H9 (cell line): ENCODE measurements around the gene TRERF1. TPM values are rescaled to one million over a fixed set of nuclear protein-coding genes. Genes with fewer than 3 reads are reported as not detected.

ENCODE experiments used
- DNase-seq: peaks from one replicate; pipeline ENCODE4 v3.0.0-alpha.2; 2017
- H2AFZ ChIP-seq: one replicate; pipeline ENCODE4 v1.6.1; 2013; ENCODE audit warnings: mild to moderate bottlenecking, low read length, control low read depth, moderate library complexity
- H2AK5ac ChIP-seq: 2 replicates; pipeline ENCODE4 v1.6.1; 2013; ENCODE audit warnings: low read length, control low read depth, mixed read lengths; ENCODE audit not compliant: insufficient read length
- H2BK120ac ChIP-seq: one replicate; pipeline ENCODE4 v1.6.1; 2013; ENCODE audit warnings: low read depth, mild to moderate bottlenecking, low read length, control low read depth, inconsistent platforms; ENCODE audit not compliant: poor library complexity, severe bottlenecking
- H2BK12ac ChIP-seq: 2 replicates; pipeline ENCODE4 v1.6.1; 2013; ENCODE audit warnings: low read length, control low read depth, mixed read lengths, low read depth; ENCODE audit not compliant: insufficient read length
- H2BK15ac ChIP-seq: 2 replicates; pipeline ENCODE4 v1.6.1; 2013; ENCODE audit warnings: low read depth, low read length, control low read depth
- H2BK20ac ChIP-seq: one replicate; pipeline ENCODE4 v1.6.1; 2013; ENCODE audit warnings: low read depth, mild to moderate bottlenecking, low read length, control low read depth, inconsistent platforms; ENCODE audit not compliant: poor library complexity, severe bottlenecking
- H2BK5ac ChIP-seq: 2 replicates; pipeline ENCODE4 v1.6.1; 2013; ENCODE audit warnings: low read length, control low read depth, mixed read lengths; ENCODE audit not compliant: insufficient read length
- H3K14ac ChIP-seq: 2 replicates; pipeline ENCODE4 v1.6.1; 2013; ENCODE audit warnings: low read length, control low read depth; ENCODE audit not compliant: insufficient read depth
- H3K18ac ChIP-seq: 2 replicates; pipeline ENCODE4 v1.6.1; 2013; ENCODE audit warnings: low read depth, mild to moderate bottlenecking, mixed read lengths, low read length, control low read depth; ENCODE audit not compliant: insufficient read length
- H3K23ac ChIP-seq: 2 replicates; pipeline ENCODE4 v1.6.1; 2013; ENCODE audit warnings: low read length, control low read depth, mixed read lengths, low read depth; ENCODE audit not compliant: insufficient read length
- H3K23me2 ChIP-seq: 2 replicates; pipeline ENCODE4 v1.6.1; 2013; ENCODE audit warnings: low read depth, mild to moderate bottlenecking, mixed read lengths, low read length, control low read depth; ENCODE audit not compliant: insufficient read length, poor library complexity, severe bottlenecking
- H3K27ac ChIP-seq: 2 replicates; pipeline ENCODE4 v1.5.1; 2013; ENCODE audit warnings: low read length, control low read depth, mixed read lengths, low read depth; ENCODE audit not compliant: insufficient read length
- H3K27me3 ChIP-seq: 2 replicates; pipeline ENCODE4 v1.6.1; 2013; ENCODE audit warnings: low read length, control low read depth, inconsistent platforms; ENCODE audit not compliant: insufficient read depth
- H3K4ac ChIP-seq: 2 replicates; pipeline ENCODE4 v1.6.1; 2013; ENCODE audit warnings: low read depth, mild to moderate bottlenecking, control low read depth, inconsistent platforms, low read length, moderate library complexity
- H3K4me1 ChIP-seq: 2 replicates; pipeline ENCODE4 v1.6.1; 2013; ENCODE audit warnings: low read length, control low read depth, inconsistent platforms; ENCODE audit not compliant: insufficient read depth
- H3K4me2 ChIP-seq: 2 replicates; pipeline ENCODE4 v1.6.1; 2013; ENCODE audit warnings: low read length, control low read depth, mixed read lengths; ENCODE audit not compliant: insufficient read length, insufficient read depth
- H3K56ac ChIP-seq: 2 replicates; pipeline ENCODE4 v1.6.1; 2013; ENCODE audit warnings: low read depth, mild to moderate bottlenecking, mixed read lengths, low read length, control low read depth; ENCODE audit not compliant: insufficient read length
- H3K79me1 ChIP-seq: 2 replicates; pipeline ENCODE4 v1.6.1; 2013; ENCODE audit warnings: low read depth, mild to moderate bottlenecking, moderate library complexity, low read length, control low read depth, inconsistent platforms; ENCODE audit not compliant: insufficient read depth, poor library complexity, severe bottlenecking
- H3K79me2 ChIP-seq: 2 replicates; pipeline ENCODE4 v1.6.1; 2013; ENCODE audit warnings: low read length, control low read depth, inconsistent platforms; ENCODE audit not compliant: insufficient read depth
- H3K9ac ChIP-seq: 2 replicates; pipeline ENCODE4 v1.6.1; 2013; ENCODE audit warnings: low read length, control low read depth, mixed read lengths; ENCODE audit not compliant: insufficient read length; ENCODE audit errors: extremely low read depth
- H3K9me3 ChIP-seq: one replicate; pipeline ENCODE4 v1.6.1; 2013; ENCODE audit warnings: low read depth, low read length, inconsistent platforms; ENCODE audit not compliant: control insufficient read depth
- H3T11ph ChIP-seq: one replicate; pipeline ENCODE4 v1.6.1; 2013; ENCODE audit warnings: mild to moderate bottlenecking, low read length, control low read depth, inconsistent platforms
- H4K20me1 ChIP-seq: one replicate; pipeline ENCODE4 v1.6.1; 2013; ENCODE audit not compliant: control insufficient read depth, insufficient read length, insufficient read depth
- H4K5ac ChIP-seq: 2 replicates; pipeline ENCODE4 v1.6.1; 2013; ENCODE audit warnings: low read depth, mild to moderate bottlenecking, mixed read lengths, low read length, control low read depth; ENCODE audit not compliant: insufficient read length
- H4K8ac ChIP-seq: replicated peaks from 2 replicates; pipeline ENCODE4 v1.6.1; 2013; ENCODE audit warnings: low read length, control low read depth, mixed read lengths, low read depth; ENCODE audit not compliant: insufficient read length
- H4K91ac ChIP-seq: 2 replicates; pipeline ENCODE4 v1.6.1; 2013; ENCODE audit warnings: low read depth, mild to moderate bottlenecking, moderate library complexity, mixed read lengths, low read length, control low read depth; ENCODE audit not compliant: insufficient read length
- H3K27ac Mint-ChIP-seq, 3 experiments: 2 replicates in 2 of 3; 3 replicates in 1 of 3; pipeline ENCODE4 v1.8.0; 2020 to 2021; ENCODE audit warnings: mixed read lengths in 3 of 3, mild to moderate bottlenecking in 1 of 3, moderate library complexity in 1 of 3
- H3K27me3 Mint-ChIP-seq: 2 replicates; pipeline ENCODE4 v1.8.0; 2021; ENCODE audit warnings: low read depth, mild to moderate bottlenecking, moderate library complexity, mixed read lengths
- H3K36me3 Mint-ChIP-seq, 3 experiments: 2 replicates in 2 of 3; 3 replicates in 1 of 3; pipeline ENCODE4 v1.8.0; 2020 to 2021; ENCODE audit warnings: low read depth in 3 of 3, mixed read lengths in 3 of 3; ENCODE audit not compliant: insufficient read depth in 1 of 3
- H3K4me1 Mint-ChIP-seq, 2 experiments: 2 replicates each; pipeline ENCODE4 v1.8.0; 2020; ENCODE audit warnings: mixed read lengths in 2 of 2
- H3K4me3 Mint-ChIP-seq, 2 experiments: 2 replicates in 1 of 2; 3 replicates in 1 of 2; pipeline ENCODE4 v1.8.0; 2020 to 2021; ENCODE audit warnings: mild to moderate bottlenecking in 2 of 2, mixed read lengths in 2 of 2, moderate library complexity in 1 of 2
- H3K9me3 Mint-ChIP-seq, 2 experiments: 2 replicates in 1 of 2; 3 replicates in 1 of 2; pipeline ENCODE4 v1.8.0; 2020; ENCODE audit warnings: mild to moderate bottlenecking in 2 of 2, mixed read lengths in 2 of 2, moderate library complexity in 1 of 2
- WGBS: extraction: QIAGEN DNeasy Blood & Tissue Kit; methylation state at CpG from one replicate; pipeline ENCODE4 v1.1.7; 2013; ENCODE audit warnings: missing lambda C conversion rate, low lambda C conversion rate, mixed read lengths; ENCODE audit not compliant: insufficient read length; ENCODE audit errors: extremely low coverage; 5-methylcytosine and 5-hydroxymethylcytosine counted together
- total RNA-seq: library from RNA; stranded (reverse); gene quantifications from 2 replicates; pipeline ENCODE4 v1.2.1, GENCODE V29; 2021
- TF ChIP-seq, protein P1 (sequence below): fragments of 200-600 bp; sonication (generic); conservative IDR thresholded peaks from 3 replicates; pipeline ENCODE4 v1.8.0; 2021; ENCODE audit warnings: antibody characterized with exemption, mild to moderate bottlenecking

TRERF1 gene
- total RNA-seq, 1 experiment from 2014 or later, result 19.7 TPM

GRCh38 chr6:42453031-42453653 is 1.4 kb upstream of the TRERF1 start:
- Histone ChIP-seq H3K9me3 (no peaks in the 10 kb centered on the region), H3K79me1 (no peaks in the 10 kb centered on the region), H3K23me2 (peaks cover 40% of the 10 kb centered on the region), H4K91ac (no peak overlapping the region), H2AK5ac (no peak overlapping the region), H3K18ac (peak overlapping the region; percentile 53), H2BK12ac (no peak overlapping the region), H3K27me3 (no peaks in the 10 kb centered on the region), H3T11ph (no peak overlapping the region), H4K8ac (no peak overlapping the region), H2BK5ac (no peak overlapping the region), H2BK120ac (no peak overlapping the region), H4K5ac (no peak overlapping the region), H3K23ac (no peak overlapping the region), H2AFZ (no peak overlapping the region), H3K79me2 (peaks cover 13% of the 10 kb centered on the region), H3K4ac (no peak overlapping the region), H3K4me2 (peak overlapping the region; percentile 93), H2BK15ac (no peak overlapping the region), H2BK20ac (no peak overlapping the region), H3K14ac (no peak overlapping the region; the same call in 1 of the 2 replicates), H3K56ac (no peak overlapping the region), H3K9ac (no peak overlapping the region), H3K4me1 (peaks cover 3% of the 10 kb centered on the region), H4K20me1 (no peaks in the 10 kb centered on the region), H3K27ac (no peak overlapping the region)
- peaks cover 2 to 5% (median 2%) of the 10 kb centered on the region in 3 experiments; a peak in 4 of 7 replicates for H3K36me3 Mint-ChIP-seq
- H3K4me3 Mint-ChIP-seq, result peak overlapping the region; percentile 98 to 99
- WGBS, result no CpG with 5 or more reads among the region's 57 CpGs
- no peaks in the 10 kb centered on the region for H3K9me3 Mint-ChIP-seq
- TF ChIP-seq, protein P1, sequence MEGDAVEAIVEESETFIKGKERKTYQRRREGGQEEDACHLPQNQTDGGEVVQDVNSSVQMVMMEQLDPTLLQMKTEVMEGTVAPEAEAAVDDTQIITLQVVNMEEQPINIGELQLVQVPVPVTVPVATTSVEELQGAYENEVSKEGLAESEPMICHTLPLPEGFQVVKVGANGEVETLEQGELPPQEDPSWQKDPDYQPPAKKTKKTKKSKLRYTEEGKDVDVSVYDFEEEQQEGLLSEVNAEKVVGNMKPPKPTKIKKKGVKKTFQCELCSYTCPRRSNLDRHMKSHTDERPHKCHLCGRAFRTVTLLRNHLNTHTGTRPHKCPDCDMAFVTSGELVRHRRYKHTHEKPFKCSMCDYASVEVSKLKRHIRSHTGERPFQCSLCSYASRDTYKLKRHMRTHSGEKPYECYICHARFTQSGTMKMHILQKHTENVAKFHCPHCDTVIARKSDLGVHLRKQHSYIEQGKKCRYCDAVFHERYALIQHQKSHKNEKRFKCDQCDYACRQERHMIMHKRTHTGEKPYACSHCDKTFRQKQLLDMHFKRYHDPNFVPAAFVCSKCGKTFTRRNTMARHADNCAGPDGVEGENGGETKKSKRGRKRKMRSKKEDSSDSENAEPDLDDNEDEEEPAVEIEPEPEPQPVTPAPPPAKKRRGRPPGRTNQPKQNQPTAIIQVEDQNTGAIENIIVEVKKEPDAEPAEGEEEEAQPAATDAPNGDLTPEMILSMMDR, result no peak
- H3K27ac Mint-ChIP-seq, result peak overlapping the region in 2 of 3 experiments; percentile 31 to 83; a peak in 4 of 7 replicates
- DNase-seq, result peak; percentile 93
- peaks cover 42 to 50% of the 10 kb centered on the region in 2 experiments for H3K4me1 Mint-ChIP-seq
- H3K27me3 Mint-ChIP-seq, result peaks cover 4% of the 10 kb centered on the region
